Gastroesophageal sphincter (tissue), 4 donors: ENCODE data around the gene PROCA1. TPM values are rescaled to one million over a fixed set of nuclear protein-coding genes. Genes with fewer than 3 reads are reported as not detected.

Source experiments
- ATAC-seq: fragments of 150-250 bp; one replicate; pipeline ENCODE4 v1.9.1; 2016; ENCODE audit warnings: mild to moderate bottlenecking, moderate library complexity
- H3K27ac ChIP-seq, 4 donors: fragments of 200-600 bp; sonication (generic) in 3 of 4; 1 replicate in 3 of 4; 2 replicates in 1 of 4; pipeline ENCODE4 v1.5.1; 2016 to 2019
- H3K27me3 ChIP-seq: fragments of 200-600 bp; sonication (generic); one replicate; pipeline ENCODE4 v1.5.1; 2019
- H3K36me3 ChIP-seq, 2 donors: fragments of 200-600 bp; sonication (generic); one replicate each; pipeline ENCODE4 v1.5.1; 2019; ENCODE audit warnings: control low read depth in 1 of 2
- H3K4me1 ChIP-seq, 3 donors: fragments of 200-600 bp; sonication (generic); 1 replicate in 2 of 3; 2 replicates in 1 of 3; pipeline ENCODE4 v1.5.1; 2016 to 2019; ENCODE audit warnings: control low read depth in 2 of 3
- H3K4me3 ChIP-seq, 2 donors: fragments of 200-600 bp; sonication (generic); one replicate each; pipeline ENCODE4 v1.5.1; 2019; ENCODE audit warnings: mild to moderate bottlenecking in 1 of 2, moderate library complexity in 1 of 2
- H3K9me3 ChIP-seq, 3 donors: fragments of 200-600 bp; sonication (generic); one replicate each; pipeline ENCODE4 v1.5.1; 2017 to 2019; ENCODE audit warnings: control low read depth in 2 of 3
- EP300 ChIP-seq: sonication (generic); formaldehyde crosslinking; IDR thresholded peaks from one replicate; pipeline ENCODE4 v1.6.1; 2017; ENCODE audit warnings: antibody characterized with exemption, mild to moderate bottlenecking
- POLR2A ChIP-seq, 2 donors: fragments of 450-650 bp; IDR thresholded peaks; one replicate each; pipeline ENCODE4 v1.6.1; 2017; ENCODE audit warnings: antibody characterized with exemption in 2 of 2, mild to moderate bottlenecking in 2 of 2, moderate library complexity in 1 of 2
- POLR2AphosphoS5 ChIP-seq: sonication (generic); formaldehyde crosslinking; IDR thresholded peaks from one replicate; pipeline ENCODE4 v1.6.1; 2017; ENCODE audit warnings: antibody characterized with exemption
- WGBS, 2 donors: methylation state at CpG; one replicate each; pipeline ENCODE4 v1.1.5; 2018; ENCODE audit warnings: low coverage in 1 of 2; 5-methylcytosine and 5-hydroxymethylcytosine counted together
- total RNA-seq, 4 donors: library from RNA; depleted of rRNA; stranded (reverse); fragments of >200 nt; gene quantifications; one replicate each; pipeline ENCODE4 v1.1.0, GENCODE V29; 2016
- TF ChIP-seq, protein P1 (sequence below), 4 experiments: fragments of 200-600 bp in 2 of 4; fragments of 450-650 bp in 2 of 4; sonication (generic) in 1 of 4; IDR thresholded peaks; one replicate each; pipeline ENCODE4 v1.5.1; 2017 to 2019; ENCODE audit warnings: antibody characterized with exemption in 4 of 4, mild to moderate bottlenecking in 2 of 4, moderate library complexity in 2 of 4

The PROCA1 gene
- total RNA-seq, 4 donors from 2014 or later, result 0.40 to 1.9 (median 1.1) TPM; not detected in 1

DNA sequence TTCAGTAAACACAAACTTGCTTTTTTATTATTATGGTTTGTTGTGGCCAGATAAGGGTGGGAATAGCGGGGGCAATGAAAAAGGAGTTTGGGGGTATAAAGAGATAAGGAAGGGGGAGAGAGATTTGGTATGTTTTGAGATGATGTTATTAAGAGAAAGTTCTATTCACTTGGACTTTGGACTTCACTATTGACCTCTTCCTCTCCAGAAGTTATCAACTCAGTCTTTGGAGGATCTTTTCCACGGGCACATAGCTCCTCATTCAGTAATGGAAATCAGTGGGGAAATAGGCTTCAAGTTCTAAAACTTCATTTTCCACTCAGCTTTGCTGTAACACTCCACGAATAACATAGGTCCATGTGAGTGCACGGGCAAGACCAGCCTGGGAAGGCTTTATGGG, 23.2 kb downstream of the PROCA1 start:
- H3K36me3 ChIP-seq, result peaks cover 9 to 100% of the 10 kb centered on the region in 2 donors
- 93 to 97% methylated on average over 4 of the region's 4 CpGs for WGBS, 2 donors
- H3K27me3 ChIP-seq, result no peaks in the 10 kb centered on the region
- no peak for TF ChIP-seq POLR2AphosphoS5
- TF ChIP-seq, protein P1, sequence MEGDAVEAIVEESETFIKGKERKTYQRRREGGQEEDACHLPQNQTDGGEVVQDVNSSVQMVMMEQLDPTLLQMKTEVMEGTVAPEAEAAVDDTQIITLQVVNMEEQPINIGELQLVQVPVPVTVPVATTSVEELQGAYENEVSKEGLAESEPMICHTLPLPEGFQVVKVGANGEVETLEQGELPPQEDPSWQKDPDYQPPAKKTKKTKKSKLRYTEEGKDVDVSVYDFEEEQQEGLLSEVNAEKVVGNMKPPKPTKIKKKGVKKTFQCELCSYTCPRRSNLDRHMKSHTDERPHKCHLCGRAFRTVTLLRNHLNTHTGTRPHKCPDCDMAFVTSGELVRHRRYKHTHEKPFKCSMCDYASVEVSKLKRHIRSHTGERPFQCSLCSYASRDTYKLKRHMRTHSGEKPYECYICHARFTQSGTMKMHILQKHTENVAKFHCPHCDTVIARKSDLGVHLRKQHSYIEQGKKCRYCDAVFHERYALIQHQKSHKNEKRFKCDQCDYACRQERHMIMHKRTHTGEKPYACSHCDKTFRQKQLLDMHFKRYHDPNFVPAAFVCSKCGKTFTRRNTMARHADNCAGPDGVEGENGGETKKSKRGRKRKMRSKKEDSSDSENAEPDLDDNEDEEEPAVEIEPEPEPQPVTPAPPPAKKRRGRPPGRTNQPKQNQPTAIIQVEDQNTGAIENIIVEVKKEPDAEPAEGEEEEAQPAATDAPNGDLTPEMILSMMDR (IDR thresholded peaks at IDR 0.05), result no peak
- TF ChIP-seq POLR2A (IDR thresholded peaks at IDR 0.05), result no peak
- no peak for TF ChIP-seq EP300
- H3K4me3 ChIP-seq, result no peak overlapping the region
- no peak for ATAC-seq
- no peaks in the 10 kb centered on the region for H3K9me3 ChIP-seq
- no peak overlapping the region for H3K27ac ChIP-seq
- no peaks in the 10 kb centered on the region for H3K4me1 ChIP-seq

- Histone ChIP-seq H3K27me3 (no peaks in the 10 kb centered on the region), H3K4me3 (no peak overlapping the region), H3K4me1 (no peaks in the 10 kb centered on the region), H3K27ac (no peak overlapping the region), H3K36me3 (peaks cover 9 to 100% of the 10 kb centered on the region in 2 donors), H3K9me3 (no peaks in the 10 kb centered on the region)
- TF ChIP-seq POLR2A (IDR thresholded peaks at IDR 0.05) (no peak), EP300 (no peak), POLR2AphosphoS5 (no peak)
- TF ChIP-seq, protein P1 (IDR thresholded peaks at IDR 0.05), result no peak
- 80 to 84% methylated on average over 2 to 3 of the region's 4 CpGs for WGBS, 2 donors
- no peak for ATAC-seq
Observed at GRCh38 chr17:28686296-28686695, 25.4 kb downstream of the PROCA1 start.

DNA sequence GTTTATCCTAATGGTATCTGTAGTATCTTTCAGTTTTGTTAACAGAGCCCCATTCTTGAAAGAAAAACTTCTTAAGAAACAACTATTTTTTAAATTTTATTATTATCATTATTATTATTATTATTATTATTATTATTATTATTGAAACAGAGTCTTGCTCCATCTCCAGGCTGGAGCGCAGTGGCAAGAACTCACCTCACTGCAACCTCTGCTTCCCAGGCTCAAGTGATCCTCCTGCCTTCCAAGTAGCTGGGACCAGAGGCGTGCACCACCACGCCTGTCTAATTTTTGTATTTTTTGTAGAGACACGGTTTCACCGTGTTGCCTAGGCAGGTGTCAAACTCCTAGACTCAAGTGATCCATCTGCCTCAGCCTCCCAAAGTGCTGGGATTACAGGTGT, 26.3 kb downstream of the PROCA1 start:
- Histone ChIP-seq H3K4me3 (no peak overlapping the region), H3K27ac (no peak overlapping the region), H3K4me1 (no peaks in the 10 kb centered on the region), H3K9me3 (no peaks in the 10 kb centered on the region), H3K27me3 (no peaks in the 10 kb centered on the region), H3K36me3 (peaks cover 9 to 100% of the 10 kb centered on the region in 2 donors)
- ATAC-seq, result no peak
- TF ChIP-seq, protein P1 (IDR thresholded peaks at IDR 0.05), result no peak
- TF ChIP-seq POLR2AphosphoS5, result no peak
- no peak for TF ChIP-seq EP300
- TF ChIP-seq POLR2A (IDR thresholded peaks at IDR 0.05), result no peak
- WGBS, 2 donors, result 90 to 93% methylated on average over 2 to 5 of the region's 5 CpGs

DNA sequence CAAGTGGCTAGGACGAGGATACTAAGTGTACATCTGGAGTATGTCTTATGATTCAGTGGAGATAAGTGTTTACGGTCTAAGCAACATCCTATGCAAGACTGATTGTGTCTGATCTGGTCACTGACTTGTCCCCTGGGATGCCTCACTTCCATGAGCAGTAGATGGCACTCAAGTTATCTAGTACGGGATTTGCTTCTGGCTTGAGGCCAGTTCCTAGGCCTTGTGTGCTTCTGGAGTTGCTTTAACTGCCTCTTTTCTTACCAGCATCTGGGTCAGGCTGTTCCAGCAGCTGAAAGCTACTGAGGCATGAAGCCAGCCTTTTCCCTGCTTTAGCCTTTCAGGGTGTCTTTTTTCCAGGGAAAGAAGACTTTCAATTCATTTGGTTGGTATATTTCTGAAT, 26.7 kb downstream of the PROCA1 start:
- TF ChIP-seq POLR2A (IDR thresholded peaks at IDR 0.05) (no peak), POLR2AphosphoS5 (no peak), EP300 (no peak)
- TF ChIP-seq, protein P1 (IDR thresholded peaks at IDR 0.05), result no peak
- Histone ChIP-seq H3K27me3 (no peaks in the 10 kb centered on the region), H3K9me3 (no peaks in the 10 kb centered on the region), H3K4me3 (no peak overlapping the region), H3K4me1 (no peaks in the 10 kb centered on the region), H3K27ac (no peak overlapping the region), H3K36me3 (peaks cover 9 to 100% of the 10 kb centered on the region in 2 donors)
- 10 to 38% methylated on average over 1 to 3 of the region's 3 CpGs for WGBS, 2 donors
- no peak for ATAC-seq

DNA sequence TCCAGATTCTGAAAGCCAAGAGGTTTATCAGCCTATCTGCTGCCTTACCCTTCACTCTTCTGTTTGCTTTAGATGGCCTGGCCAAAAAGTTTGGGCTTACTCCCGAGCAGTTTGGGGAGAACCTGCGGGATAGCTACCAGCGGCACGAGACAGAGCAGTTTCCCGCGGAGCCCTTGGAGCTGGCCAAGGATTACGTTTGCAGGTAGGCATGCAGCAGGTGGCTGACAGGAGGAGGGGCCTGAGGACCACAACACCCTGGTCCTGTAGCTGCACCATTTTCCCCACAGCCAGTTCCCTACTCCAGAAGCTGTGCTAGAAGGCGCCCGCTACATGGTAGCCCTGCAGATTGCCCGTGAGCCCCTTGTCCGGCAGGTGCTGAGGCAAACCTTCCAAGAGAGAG, 29.0 kb downstream of the PROCA1 start:
- Histone ChIP-seq H3K36me3 (peaks cover 6 to 100% of the 10 kb centered on the region in 2 donors), H3K9me3 (no peaks in the 10 kb centered on the region), H3K27ac (no peak overlapping the region), H3K4me1 (no peaks in the 10 kb centered on the region), H3K4me3 (no peak overlapping the region), H3K27me3 (no peaks in the 10 kb centered on the region)
- ATAC-seq, result no peak
- 90% methylated on average over 2 of the region's 11 CpGs; no CpG with 5 or more reads in 1 of the 2 donors for WGBS, 2 donors
- no peak for TF ChIP-seq POLR2A (IDR thresholded peaks at IDR 0.05)
- no peak for TF ChIP-seq POLR2AphosphoS5
- TF ChIP-seq EP300, result no peak
- TF ChIP-seq, protein P1 (IDR thresholded peaks at IDR 0.05), result no peak
